Activated CD8-positive, alpha-beta memory T cell treated with anti-CD3 and anti-CD28 coated beads, Interleukin-2, amount 50 U/mL, for 24 hours (primary cell): ENCODE measurements around the gene SYT5.
"Not testable (repeated sequence)": the region's sequence is repeated elsewhere in the genome, so short reads cannot be mapped to it uniquely, and the experiment has no call there.

Source experiments
- DNase-seq: peaks from one replicate; pipeline ENCODE4 v3.0.0-alpha.2; 2020; ENCODE audit errors: extremely low read depth

The SYT5 gene

DNA sequence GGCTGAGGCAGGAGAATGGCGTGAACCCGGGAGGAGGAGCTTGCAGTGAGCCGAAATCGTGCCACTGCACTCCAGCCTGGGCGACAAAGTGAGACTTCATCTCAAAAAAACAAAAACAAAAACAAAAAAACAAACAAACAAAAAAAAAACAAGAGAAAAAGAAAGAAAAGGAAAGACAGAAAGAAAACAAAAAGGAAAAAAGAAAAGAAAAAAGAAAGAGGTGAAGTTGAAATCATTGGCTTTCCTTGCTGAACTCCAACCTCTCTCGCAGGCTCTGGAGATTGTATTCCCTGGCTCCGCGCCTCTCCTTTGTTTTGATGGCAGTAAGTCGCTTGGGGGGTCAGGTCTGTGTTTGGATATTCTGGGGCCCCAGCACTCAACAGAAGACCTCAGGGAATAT is 7.8 kb downstream of the SYT5 start:
- DNase-seq: not testable (repeated sequence)

DNA sequence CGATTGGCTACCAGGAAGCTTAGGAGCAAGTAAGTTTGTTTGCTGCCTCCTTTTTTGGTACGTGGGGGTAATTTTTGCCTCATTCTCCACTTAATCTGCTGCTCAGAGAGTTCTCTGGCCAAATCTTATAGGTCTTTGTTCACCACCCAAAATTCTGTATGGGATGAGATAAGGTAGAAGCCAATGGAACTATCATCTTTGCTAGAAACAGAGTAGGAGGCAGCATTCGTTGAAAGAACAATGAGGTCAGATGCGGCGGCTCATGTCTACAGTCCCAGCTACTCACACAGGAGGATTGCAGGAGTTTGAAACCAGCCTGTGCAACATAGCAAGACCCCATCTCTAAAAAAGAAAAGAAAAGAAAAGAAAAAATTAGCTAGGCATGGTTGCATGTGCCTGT is 8.6 kb downstream of the SYT5 start:
- DNase-seq: no peak

DNA sequence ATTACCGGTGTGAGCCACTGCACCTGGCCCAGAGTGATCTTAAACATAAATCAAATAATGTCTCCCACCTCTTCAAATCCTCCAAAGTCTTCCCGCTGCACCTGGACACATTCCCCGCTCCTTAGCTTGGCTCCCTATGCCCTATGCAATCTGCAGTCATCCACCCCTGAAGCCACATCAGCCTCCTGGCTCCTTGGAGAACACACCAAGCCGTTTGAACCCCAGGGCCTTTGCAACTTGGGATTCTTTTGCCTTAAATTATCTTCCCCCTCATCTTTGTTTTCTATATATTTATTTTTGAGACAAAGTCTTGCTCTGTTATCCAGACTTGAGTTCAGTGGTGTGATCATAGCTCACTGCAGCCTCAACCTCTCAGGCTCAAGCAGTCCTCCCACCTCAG is 11.0 kb downstream of the SYT5 start:
- no peak for DNase-seq

DNA sequence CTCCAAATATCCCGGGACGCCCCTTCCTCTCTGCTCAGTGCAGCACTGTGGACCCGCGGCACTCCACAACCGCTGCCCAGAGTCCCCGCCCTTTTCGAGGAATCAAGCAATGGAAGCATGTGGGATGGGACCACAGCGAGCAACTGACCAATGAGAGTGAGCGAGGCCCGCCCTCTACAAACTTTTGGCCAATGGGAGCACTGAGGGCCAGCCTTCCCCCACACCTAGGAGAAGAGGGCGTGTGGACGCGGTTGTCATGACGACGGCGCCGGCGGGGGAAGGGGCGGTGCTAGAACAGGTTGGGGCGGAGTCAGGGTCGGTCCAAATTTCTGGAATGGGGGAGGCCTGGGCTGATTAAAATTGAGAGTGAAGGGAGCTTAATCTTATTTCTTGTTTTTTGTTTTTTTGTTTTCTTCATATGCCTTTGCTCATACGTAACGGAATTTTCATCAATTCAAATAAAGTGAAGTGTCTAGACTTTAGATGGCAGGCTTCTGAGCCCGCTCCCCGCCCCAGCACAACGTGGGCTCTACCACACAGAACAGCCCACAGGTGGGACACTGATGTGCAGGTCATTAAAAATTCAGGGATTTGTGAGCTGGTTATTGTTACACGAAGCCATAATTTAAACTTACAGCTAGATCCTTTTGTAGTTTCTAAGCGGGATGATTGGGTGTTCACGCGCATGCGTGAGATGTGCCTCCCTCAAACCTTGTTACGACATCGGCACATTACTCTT is 13.4 kb downstream of the SYT5 start, which contains the start of gene DNAAF3:
DNAAF3 (minus strand) TSS at position 84 of the 739 bp plus-strand sequence. CDS start 200 bp downstream, outside the sequence.
- DNase-seq: peak; percentile 44

DNA sequence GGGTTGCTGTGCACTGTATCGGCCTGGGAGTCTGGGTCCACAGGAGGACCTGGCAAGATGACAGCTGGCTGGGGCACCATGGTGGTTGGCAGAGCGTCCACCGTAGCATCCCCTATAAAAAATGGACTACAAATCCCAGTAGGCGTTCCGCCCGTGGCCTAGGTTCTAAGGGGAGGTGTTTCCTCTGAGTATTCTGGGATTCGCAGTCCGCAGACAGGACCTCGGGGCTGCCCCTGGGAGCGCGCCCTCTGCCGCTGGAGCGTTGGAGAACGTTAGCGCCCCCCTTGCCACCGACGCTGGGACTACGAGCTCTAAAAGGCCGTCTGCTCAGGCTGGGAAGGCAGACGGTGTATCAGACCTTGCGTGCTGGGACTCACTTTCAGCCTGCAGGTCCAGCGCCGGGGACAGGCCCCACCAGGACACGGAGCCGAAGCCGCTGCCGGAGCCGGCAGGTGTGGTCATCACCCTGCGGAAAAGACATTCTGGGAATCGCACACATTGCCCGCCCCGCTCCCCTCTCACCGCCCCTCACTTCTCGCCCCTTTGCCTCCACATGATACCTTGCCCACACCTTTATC is 14.0 kb downstream of the SYT5 start:
- DNase-seq: no peak

DNA sequence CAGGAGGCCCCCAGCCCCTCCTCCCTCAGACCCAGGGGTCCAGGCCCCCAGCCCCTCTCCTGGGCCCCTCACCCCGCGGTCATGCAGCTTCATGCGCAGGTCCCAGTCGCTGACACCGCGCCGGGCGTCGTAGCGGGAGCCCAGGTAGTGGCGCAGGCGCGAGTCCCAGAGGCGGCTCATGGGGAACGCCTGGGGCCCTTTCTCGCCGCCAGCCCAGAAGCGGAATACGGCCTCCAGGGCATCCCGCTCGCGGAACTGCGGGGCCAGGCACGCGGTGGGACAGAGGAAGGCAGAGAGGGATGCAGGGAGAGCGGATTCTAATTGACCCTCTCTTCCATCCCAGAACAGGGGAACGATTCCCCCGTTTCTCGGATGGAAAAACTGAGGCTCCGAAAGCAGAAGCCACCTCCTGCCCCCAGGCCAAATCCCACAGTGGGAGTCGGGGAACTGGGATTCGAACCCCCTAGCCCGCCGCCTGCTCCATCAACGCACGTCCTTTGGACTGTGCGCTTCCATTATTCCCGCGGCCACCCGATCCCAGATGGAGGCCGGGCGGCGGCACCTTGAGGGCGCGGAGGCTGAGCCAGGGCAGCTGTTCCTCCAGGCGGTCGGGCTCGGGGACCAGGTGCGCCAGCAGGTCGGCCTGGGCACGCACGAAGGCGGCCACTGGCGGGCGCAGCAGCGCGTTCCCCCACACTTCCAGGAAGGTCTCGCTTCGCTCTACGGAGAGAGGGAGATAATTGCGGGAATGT is 18.3 kb downstream of the SYT5 start:
- no peak for DNase-seq

DNA sequence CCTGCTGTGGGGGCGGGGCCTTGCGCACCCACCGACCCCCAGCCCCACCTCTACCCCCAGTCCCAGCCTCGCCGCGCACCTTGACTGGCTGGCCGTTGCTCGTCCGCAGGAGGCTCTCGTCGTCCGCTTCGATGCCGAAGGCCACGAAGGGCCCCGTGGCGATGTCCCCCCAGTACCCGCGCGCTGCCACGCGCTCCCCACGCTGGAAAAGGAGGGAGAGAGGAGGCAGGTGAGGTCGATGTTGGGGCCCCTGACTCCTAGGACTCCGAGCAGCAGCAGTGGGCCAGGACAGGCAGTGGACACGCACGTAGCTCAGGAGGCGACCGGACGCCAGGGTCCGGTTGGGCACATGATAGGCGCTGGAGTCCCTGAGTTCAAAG is 19.1 kb downstream of the SYT5 start:
- no peak for DNase-seq

DNA sequence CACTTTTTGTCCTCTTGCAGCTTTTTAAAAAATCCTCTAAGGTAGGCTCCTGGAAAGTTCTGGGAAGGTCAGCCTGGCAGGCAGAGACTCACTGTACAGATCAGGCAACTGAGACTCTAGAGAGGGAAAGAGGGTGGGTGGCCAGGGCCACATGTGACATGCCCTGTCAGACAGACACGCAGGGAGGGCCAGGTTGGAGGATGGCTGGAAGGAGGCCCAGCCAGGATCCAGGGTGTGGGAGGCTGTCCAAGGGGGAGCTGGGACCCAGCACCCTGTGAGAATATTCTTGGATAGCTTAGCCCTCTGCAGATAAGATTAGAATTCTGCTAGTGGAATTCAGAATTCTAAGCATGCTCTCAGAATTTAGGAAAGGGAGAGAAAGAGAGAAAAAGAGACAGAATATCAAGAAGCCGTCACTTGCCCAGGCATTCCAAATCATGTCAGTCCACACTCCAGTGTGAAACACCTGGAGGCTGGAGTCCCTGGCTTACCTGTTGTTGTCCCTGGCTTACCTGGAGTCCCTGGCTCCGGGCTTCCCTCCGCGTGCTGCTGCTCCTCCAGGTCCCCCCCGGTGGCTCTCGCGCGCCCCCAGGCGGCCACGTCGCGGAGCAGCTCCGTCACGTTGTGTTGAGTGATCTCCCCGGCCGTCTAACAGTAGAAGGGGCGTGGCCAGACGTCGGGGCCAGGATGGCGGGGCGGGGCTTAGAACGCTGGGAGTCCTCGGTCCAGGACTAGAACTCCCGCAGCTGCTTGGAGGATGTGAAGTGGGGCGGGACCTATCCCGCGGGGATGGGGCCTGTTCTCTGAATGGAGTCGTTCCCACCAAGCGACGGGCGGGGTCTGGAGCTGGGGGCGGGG is 19.7 kb downstream of the SYT5 start:
- peak; percentile 71 for DNase-seq

DNA sequence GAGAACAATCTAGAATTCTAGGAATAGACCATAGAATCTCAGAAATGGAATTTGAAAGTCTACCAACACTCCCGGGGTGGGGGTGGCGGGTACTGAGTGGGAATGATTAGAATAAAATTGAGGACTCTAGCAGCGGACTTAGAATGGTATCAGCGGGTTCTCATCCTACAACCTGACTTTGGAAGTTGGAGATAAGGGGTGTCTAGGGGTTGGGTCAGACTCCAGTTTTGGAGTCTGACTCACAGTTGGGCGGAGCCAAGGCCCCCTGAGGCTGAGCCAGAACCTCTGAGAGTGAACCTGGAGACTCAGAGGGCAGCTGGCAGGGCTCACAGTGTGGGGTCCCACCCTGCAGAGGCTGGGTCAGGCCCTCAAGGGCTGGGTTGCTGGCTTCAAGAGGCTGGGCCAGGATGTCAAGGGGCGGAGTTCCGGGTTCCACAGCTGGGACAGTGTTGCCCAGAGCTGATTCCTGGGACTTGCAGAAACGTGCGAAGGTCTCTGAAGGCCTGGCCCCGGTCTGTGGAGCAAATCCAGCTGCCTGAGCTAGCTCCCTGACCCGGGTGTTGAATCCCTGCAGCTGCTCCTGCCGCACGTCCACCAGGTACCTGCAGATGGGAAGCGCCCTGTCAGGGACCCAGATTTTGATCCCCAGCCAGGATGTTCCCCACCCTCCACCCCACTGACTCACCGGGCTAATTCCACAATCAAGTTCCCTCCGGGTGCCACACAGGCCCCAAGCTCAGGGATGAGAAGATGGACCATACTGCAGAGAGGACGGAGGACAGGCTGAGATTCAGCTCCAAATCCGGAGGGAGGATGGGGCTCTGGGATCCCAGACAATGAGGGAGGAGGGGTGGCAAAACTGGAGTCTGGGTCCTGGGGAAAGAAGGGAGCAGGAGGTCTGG is 21.0 kb downstream of the SYT5 start:
- no peak for DNase-seq

DNA sequence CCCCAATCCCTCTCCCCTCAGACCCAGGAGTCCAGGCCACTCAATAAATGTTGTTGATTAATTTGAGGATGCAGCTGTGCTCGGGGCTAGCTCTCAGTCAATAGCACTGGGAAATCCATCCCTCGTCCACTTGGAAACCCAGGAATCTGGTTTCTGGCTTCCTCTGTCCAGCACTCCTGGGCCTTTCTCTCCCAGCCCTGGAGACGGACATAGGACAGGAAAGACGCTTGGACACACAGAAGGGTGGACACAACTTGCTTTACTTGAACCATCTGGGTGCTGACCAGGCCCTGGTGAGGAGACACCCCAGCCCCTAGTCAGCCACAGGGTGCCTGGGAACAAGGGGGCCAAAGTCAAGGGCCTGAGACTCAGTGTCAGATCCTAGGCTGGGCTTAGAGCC is 21.7 kb downstream of the SYT5 start:
- DNase-seq: no peak

DNA sequence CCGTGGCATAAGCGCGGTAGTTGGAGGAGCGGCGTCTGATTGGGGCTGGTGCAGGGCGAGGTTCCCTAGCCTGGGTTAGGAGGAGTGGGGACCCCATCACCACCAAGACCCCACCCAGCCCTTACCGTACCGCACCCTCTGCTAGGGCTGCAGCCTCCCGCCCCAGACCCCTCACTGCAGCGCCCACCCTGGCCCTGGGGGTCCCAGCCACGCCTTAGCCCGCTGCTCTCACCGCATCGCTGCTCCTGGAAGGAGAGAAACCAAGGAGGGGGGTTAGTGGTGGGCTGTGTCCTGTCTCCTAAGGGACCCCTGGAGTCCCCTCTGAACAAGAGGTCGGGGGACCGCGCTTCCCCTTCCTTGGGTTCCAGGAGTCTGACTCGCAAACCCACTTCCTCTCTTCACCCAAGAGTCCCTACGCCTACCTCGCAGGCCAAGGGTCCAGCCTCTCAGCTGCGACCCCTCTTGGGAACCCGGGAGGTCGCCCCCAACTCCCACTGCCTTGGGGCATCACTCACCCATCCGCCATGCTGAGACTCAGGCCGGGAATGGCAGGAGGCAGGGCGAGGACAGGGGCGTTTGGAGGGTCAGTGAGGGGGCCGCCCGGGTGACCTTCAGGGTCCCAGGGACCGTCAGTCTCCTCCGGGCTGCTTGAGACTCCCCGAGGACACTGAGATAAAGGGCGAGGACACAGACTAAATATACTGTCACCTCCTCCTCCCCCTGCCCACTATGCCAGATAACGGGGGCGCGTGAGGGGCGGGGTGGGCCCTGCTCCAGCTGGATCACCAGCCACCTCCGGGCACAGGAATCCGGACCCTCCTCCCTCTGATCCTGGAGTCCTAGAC is 22.8 kb downstream of the SYT5 start, which contains the start of gene TNNI3:
TNNI3 (minus strand) TSS at position 669 of the 845 bp plus-strand sequence; CDS start at position 526, 143 bp downstream.
- DNase-seq: no peak

DNA sequence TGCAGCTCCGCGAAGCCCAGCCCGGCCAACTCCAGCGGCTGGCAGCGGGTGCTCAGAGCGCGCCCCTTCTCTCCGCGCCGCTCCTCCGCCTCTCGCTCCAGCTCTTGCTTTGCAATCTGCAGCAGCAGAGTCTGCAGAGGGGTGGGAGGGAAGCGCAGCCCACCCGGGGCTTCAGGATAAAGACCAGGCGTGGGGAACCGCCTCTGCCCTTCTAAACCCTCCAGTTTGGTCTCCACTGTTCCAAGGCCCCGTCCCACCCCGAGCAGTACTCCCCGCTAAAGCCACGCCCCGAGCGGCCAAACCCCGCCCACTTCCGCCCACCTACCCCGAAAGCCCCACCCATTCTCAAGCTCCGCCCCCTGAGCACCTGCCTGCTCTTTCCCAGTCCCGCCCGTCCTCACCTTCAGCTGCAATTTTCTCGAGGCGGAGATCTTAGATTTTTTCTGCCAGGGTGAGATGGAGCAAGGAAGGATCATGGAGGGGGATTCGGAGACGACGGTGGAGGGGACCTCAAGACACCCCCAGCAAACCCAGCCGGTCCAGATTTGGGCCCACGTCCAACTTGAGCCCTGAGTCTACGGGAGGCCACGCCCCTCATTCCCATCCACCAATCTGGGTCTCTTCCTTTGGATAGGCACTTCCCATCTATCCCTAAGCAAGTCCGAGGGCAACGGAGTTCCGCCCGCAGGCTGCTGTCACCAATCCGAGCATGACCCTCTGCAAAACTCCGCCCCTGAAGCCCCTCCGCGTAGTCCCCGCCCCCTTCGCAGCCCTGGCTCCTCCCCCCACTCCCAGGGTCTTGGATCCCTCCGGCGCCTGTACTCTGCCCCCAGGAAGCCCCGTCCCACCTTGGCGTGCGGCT is 23.7 kb downstream of the SYT5 start:
- no peak for DNase-seq

DNA sequence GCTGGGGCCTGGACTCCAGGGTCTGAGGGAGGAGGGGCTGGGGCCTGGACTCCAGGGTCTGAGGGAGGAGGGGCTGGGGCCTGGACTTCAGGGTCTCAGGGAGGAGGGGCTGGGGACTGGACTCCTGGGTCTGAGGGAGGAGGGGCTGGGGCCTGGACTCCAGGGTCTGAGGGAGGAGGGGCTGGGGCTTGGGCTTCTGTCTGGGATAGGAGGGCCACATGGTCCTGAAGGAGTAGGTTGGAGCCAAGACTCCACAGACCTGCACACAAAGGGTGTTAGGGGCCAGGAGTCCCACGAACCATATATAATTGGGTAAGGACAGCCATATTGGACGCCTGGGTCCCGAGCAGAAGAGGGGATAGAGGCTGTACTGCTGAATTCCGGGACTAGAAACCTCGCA is 24.3 kb downstream of the SYT5 start:
- DNase-seq: not testable (repeated sequence)

DNA sequence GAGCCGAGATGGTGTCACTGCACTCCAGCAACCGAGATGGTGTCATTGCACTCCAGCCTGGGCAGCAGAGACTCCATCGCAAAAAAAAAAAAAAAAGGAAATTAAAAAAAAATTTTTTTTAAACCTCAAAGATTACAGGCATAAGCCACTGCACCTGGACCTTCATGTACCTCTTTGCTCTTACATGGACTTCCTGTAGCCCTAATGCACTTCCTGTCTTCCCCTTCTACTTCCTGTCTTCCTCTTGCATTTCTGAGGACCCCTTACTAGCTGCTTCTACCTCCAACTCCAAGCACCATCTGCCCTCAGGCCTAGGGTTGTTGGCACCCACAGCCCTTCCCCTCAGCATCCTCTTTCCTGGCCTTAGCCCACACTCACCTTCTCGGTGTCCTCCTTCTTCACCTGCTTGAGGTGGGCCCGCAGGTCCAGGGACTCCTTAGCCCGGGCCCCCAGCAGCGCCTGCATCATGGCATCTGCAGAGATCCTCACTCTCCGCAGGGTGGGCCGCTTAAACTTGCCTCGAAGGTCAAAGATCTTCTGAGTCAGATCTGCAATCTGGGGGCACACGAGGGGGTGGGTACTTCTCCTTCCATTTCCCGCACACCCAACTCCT is 26.3 kb downstream of the SYT5 start:
- no peak for DNase-seq

DNA sequence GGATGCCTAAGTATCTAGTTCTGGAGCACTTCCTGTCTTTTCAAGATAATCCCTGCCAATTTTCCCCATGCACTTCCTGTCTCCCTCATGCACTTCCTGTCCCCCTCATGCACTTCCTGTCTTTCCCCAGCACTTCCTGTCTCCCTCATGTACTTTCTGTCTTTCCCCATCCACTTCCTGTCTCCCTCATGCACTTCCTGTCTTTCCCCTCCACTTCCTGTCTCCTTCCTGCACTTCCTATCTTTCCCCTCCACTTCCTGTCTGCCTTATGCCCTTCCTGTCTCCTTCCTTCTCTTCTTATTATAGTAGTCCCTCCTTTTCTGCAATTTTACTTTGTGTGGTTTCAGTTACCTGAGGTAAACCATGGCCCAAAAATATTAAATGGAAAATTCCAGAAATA is 28.1 kb downstream of the SYT5 start:
- no peak for DNase-seq

DNA sequence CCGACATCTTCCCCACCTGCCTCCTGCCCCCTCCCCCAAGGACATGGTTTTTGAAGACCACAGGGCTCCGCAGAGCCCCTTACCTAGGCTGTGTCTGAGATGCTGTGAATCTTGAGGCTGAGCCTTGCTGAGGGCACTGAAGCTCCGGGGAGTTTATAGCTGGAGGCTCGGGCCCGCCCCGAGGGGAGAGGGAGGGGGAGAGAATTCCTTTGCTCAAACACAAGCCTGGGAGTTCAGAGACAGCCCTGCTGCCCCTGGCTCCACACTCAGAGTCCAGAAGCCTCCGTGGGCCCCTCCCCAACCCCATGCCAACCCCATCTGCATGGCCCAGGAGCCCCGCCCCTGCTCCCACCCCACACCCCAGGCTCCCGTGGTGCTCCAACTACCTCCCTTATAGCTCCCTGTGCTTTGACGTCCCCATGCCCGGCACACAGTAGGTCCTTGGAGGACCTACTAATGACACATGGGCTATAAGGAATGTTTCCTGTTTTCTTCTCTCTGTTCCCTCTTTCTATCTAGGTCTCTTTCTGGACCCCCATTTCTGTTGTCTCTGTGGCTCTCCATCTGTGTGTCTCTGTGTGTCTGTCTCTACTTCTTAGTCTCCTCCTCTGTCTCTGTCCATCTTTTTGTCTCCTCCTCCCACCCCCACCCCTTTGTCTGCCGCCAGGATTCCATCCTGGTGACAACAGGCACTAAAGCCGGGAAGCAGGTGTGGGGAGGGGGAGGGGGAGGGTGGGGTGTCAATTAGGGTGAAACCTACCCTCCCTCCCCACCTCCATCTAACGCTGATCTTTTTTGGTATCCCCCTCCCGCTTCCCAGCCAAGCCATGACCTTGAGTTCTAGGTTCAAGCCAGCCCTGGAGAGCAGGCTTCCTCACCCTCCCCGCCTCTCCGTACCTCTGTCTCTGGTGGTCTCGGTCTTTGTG is 30.7 kb downstream of the SYT5 start, which contains the start of gene TNNT1:
TNNT1 (minus strand) TSS at position 129 of the 926 bp plus-strand sequence. CDS start 2,049 bp downstream, outside the sequence.
- no peak for DNase-seq
